Liver (tissue), 9 donors: ENCODE results near the gene CCNB1IP1. TPM values are rescaled to one million over a fixed set of nuclear protein-coding genes. Genes with fewer than 3 reads are reported as not detected.

Source experiments
- DNase-seq: peaks from one replicate; pipeline ENCODE4 v3.0.0-alpha.2; 2017; ENCODE audit warnings: low spot score
- H3K27ac ChIP-seq, 2 donors: one replicate each; pipeline ENCODE4 v1.7.0; 2013; ENCODE audit warnings: inconsistent platforms in 2 of 2, low read length in 2 of 2, control low read depth in 1 of 2, low read depth in 1 of 2, mild to moderate bottlenecking in 1 of 2
- H3K27me3 ChIP-seq, 4 donors: one replicate each; pipeline versions ENCODE4 v1.6.1 to v1.7.0; 2013; ENCODE audit warnings: low read length in 3 of 4, inconsistent platforms in 1 of 4, mild to moderate bottlenecking in 1 of 4, moderate library complexity in 1 of 4; ENCODE audit not compliant: control insufficient read depth in 4 of 4, insufficient read depth in 4 of 4
- H3K36me3 ChIP-seq, 4 donors: one replicate each; pipeline versions ENCODE4 v1.6.1 to v1.7.0; 2013; ENCODE audit warnings: low read length in 3 of 4, mild to moderate bottlenecking in 3 of 4, low read depth in 1 of 4, moderate library complexity in 1 of 4; ENCODE audit not compliant: control insufficient read depth in 4 of 4, insufficient read depth in 3 of 4
- H3K4me1 ChIP-seq, 4 donors: one replicate each; pipeline versions ENCODE4 v1.6.1 to v1.7.0; 2013; ENCODE audit warnings: low read length in 3 of 4, mild to moderate bottlenecking in 3 of 4, moderate library complexity in 1 of 4; ENCODE audit not compliant: control insufficient read depth in 4 of 4, insufficient read depth in 4 of 4
- H3K4me3 ChIP-seq, 3 donors: one replicate each; pipeline versions ENCODE4 v1.6.1 to v1.7.0; 2013; ENCODE audit warnings: low read length in 3 of 3, control low read depth in 1 of 3, low read depth in 1 of 3, mild to moderate bottlenecking in 1 of 3
- H3K9ac ChIP-seq, 2 donors: one replicate each; pipeline ENCODE4 v1.7.0; 2013; ENCODE audit warnings: low read length in 2 of 2, mild to moderate bottlenecking in 2 of 2, moderate library complexity in 2 of 2, control low read depth in 1 of 2, low read depth in 1 of 2
- H3K9me3 ChIP-seq, 4 donors: one replicate each; pipeline versions ENCODE4 v1.6.1 to v1.7.0; 2013; ENCODE audit warnings: low read length in 3 of 4; ENCODE audit not compliant: control insufficient read depth in 4 of 4
- ATF3 ChIP-seq: IDR thresholded peaks from 2 replicates; pipeline ENCODE4 v1.6.1; 2016; ENCODE audit warnings: antibody characterized with exemption
- CTCF ChIP-seq: fragments of 150-350 bp; IDR thresholded peaks from 2 replicates; pipeline ENCODE4 v1.5.1; 2017; ENCODE audit warnings: improper control_type of control experiment, low read depth, low read length; ENCODE audit not compliant: missing input control
- EGR1 ChIP-seq, 2 donors: IDR thresholded peaks; 2 replicates each; pipeline ENCODE4 v1.6.1; 2016 to 2018; ENCODE audit warnings: antibody characterized with exemption in 2 of 2, low read depth in 2 of 2
- HNF4G ChIP-seq: IDR thresholded peaks from 2 replicates; pipeline ENCODE4 v1.6.1; 2016; ENCODE audit warnings: antibody characterized with exemption
- JUND ChIP-seq, 2 donors: IDR thresholded peaks; 2 replicates each; pipeline ENCODE4 v1.6.1; 2016; ENCODE audit warnings: antibody characterized with exemption in 2 of 2
- NR2F2 ChIP-seq: IDR thresholded peaks from 2 replicates; pipeline ENCODE4 v1.6.1; 2016; ENCODE audit warnings: antibody characterized with exemption
- RAD21 ChIP-seq, 2 donors: IDR thresholded peaks; 2 replicates each; pipeline ENCODE4 v1.6.1; 2016; ENCODE audit warnings: antibody characterized with exemption in 2 of 2, mild to moderate bottlenecking in 2 of 2
- REST ChIP-seq: IDR thresholded peaks from 2 replicates; pipeline ENCODE4 v1.6.1; 2016; ENCODE audit warnings: antibody characterized with exemption, mild to moderate bottlenecking
- RXRA ChIP-seq, 2 donors: IDR thresholded peaks; 2 replicates each; pipeline ENCODE4 v1.6.1; 2017 to 2018; ENCODE audit warnings: antibody characterized with exemption in 2 of 2, mild to moderate bottlenecking in 1 of 2
- SP1 ChIP-seq: IDR thresholded peaks from 2 replicates; pipeline ENCODE4 v1.6.1; 2018; ENCODE audit warnings: antibody characterized with exemption, mild to moderate bottlenecking
- TAF1 ChIP-seq: conservative IDR thresholded peaks from 2 replicates; pipeline ENCODE4 v1.6.1; 2016; ENCODE audit warnings: antibody characterized with exemption, mild to moderate bottlenecking
- YY1 ChIP-seq: IDR thresholded peaks from 2 replicates; pipeline ENCODE4 v1.6.1; 2016; ENCODE audit warnings: antibody characterized with exemption, mild to moderate bottlenecking
- ZBTB33 ChIP-seq: IDR thresholded peaks from 2 replicates; pipeline ENCODE4 v1.6.1; 2016; ENCODE audit warnings: antibody characterized with exemption
- WGBS: extraction: QIAGEN DNeasy Blood & Tissue Kit; methylation state at CpG from one replicate; pipeline ENCODE4 v1.1.7; 2013; 5-methylcytosine and 5-hydroxymethylcytosine counted together
- polyA plus RNA-seq, 2 donors: library from polyadenylated mRNA; stranded (reverse) in 1 of 2; unstranded in 1 of 2; fragments of 200-250 nt in 1 of 2; fragments of >200 nt in 1 of 2; fragmentation: Nextera tagmentation in 1 of 2; extraction: Ambion mirVana in 1 of 2; gene quantifications; one replicate each; pipeline versions ENCODE4 v1.2.1 to v1.2.3, GENCODE V29; 2013 to 2015
- total RNA-seq, 2 donors: library from RNA; depleted of rRNA; stranded (reverse); fragments of >200 nt; gene quantifications; one replicate each; pipeline ENCODE4 v1.2.3, GENCODE V29; 2014
- donor health status: healthy.
- donor health status: healthy.
- donor health status: healthy.
- donor health status: healthy.
- donor health status: healthy.

Gene CCNB1IP1
- total and polyA plus RNA-seq, 4 donors: 14.5 to 31.0 (median 15.7) TPM

- Histone ChIP-seq H3K36me3 (peaks cover 0 to 3% (median 0%) of the 10 kb centered on the region in 4 donors), H3K4me1 (no peaks in the 10 kb centered on the region)
Measured at GRCh38 chr14:20278414-20278813, 54.7 kb downstream of the CCNB1IP1 start.

More at GRCh38 chr14:20278414-20278813, 54.7 kb downstream of the CCNB1IP1 start:
- DNase-seq: no peak
- Histone ChIP-seq H3K27me3 (no peaks in the 10 kb centered on the region), H3K9ac (no peak overlapping the region), H3K4me3 (no peak overlapping the region), H3K9me3 (peaks cover 0 to 4% (median 0%) of the 10 kb centered on the region in 4 donors), H3K27ac (no peak overlapping the region)
- 67% methylated on average over 1 of the region's 1 CpG for WGBS
- TF ChIP-seq RAD21 (IDR thresholded peaks at IDR 0.05) (no peak), EGR1 (IDR thresholded peaks at IDR 0.05; ENCODE audit: low read depth in 2 of 2) (no peak), CTCF (no peak), REST (no peak), NR2F2 (no peak), JUND (IDR thresholded peaks at IDR 0.05) (no peak), SP1 (no peak), HNF4G (no peak), ATF3 (no peak), YY1 (no peak), RXRA (IDR thresholded peaks at IDR 0.05) (no peak), ZBTB33 (no peak), TAF1 (no peak)
